Esophagus squamous epithelium (tissue), 5 donors: ENCODE data around the gene NEIL1. TPM values are rescaled to one million over a fixed set of nuclear protein-coding genes. Genes with fewer than 3 reads are reported as not detected.
"Not testable (repeated sequence)": the region's sequence is repeated elsewhere in the genome, so short reads cannot be mapped to it uniquely, and the experiment has no call there.

Source experiments
- DNase-seq: peaks from one replicate; lab custom pipeline; 2025; lab: John Stamatoyannopoulos, UW
- H3K27ac ChIP-seq, 4 donors: fragments of 200-600 bp; sonication (generic); one replicate each; pipeline ENCODE4 v1.5.1; 2016 to 2019; ENCODE audit warnings: mild to moderate bottlenecking in 1 of 4
- H3K27me3 ChIP-seq, 4 donors: fragments of 200-600 bp; sonication (generic); 1 replicate in 3 of 4; 2 replicates in 1 of 4; pipeline versions ENCODE4 v1.5.1 to v1.6.0; 2017 to 2021; ENCODE audit warnings: antibody characterized with exemption in 1 of 4
- H3K36me3 ChIP-seq, 3 donors: fragments of 200-600 bp; sonication (generic); one replicate each; pipeline ENCODE4 v1.5.1; 2016 to 2019
- H3K4me1 ChIP-seq, 3 donors: fragments of 200-600 bp; sonication (generic); one replicate each; pipeline ENCODE4 v1.5.1; 2017 to 2019
- H3K4me3 ChIP-seq, 4 donors: fragments of 200-600 bp; sonication (generic); 1 replicate in 3 of 4; 2 replicates in 1 of 4; pipeline ENCODE4 v1.5.1; 2016 to 2019; ENCODE audit warnings: mild to moderate bottlenecking in 2 of 4, moderate library complexity in 1 of 4
- H3K9me3 ChIP-seq, 3 donors: fragments of 200-600 bp; sonication (generic); one replicate each; pipeline ENCODE4 v1.5.1; 2016 to 2019
- CTCF ChIP-seq, 6 experiments: fragments of 450-650 bp in 4 of 6; fragments of 200-600 bp in 2 of 6; sonication (generic) in 2 of 6; IDR thresholded peaks; one replicate each; pipeline ENCODE4 v1.5.1; 2016 to 2019; ENCODE audit warnings: antibody characterized with exemption in 6 of 6, mild to moderate bottlenecking in 4 of 6, moderate library complexity in 4 of 6
- POLR2A ChIP-seq, 4 donors: fragments of 450-650 bp; IDR thresholded peaks; one replicate each; pipeline ENCODE4 v1.6.1; 2017; ENCODE audit warnings: antibody characterized with exemption in 4 of 4, mild to moderate bottlenecking in 4 of 4, moderate library complexity in 3 of 4
- WGBS, 2 donors: methylation state at CpG; one replicate each; pipeline ENCODE4 v1.1.5; 2018; 5-methylcytosine and 5-hydroxymethylcytosine counted together
- intact Hi-C: fragments of 100-400 bp; cut with DNase I; formaldehyde crosslinking; loops from one replicate; pipeline ENCODE4 v1.15.0; 2022
- total RNA-seq, 4 donors: library from RNA; depleted of rRNA; stranded (reverse); fragments of >200 nt; gene quantifications; one replicate each; pipeline ENCODE4 v1.1.0, GENCODE V29; 2016
- donor health status: DM: yes; HTN: yes; CAD: no.

The NEIL1 gene
- 10 to 100 TPM in 2 of 4 donors, 1 to 10 TPM in 2; 7.9 to 58.0 (median 10.9) TPM for total RNA-seq

DNA sequence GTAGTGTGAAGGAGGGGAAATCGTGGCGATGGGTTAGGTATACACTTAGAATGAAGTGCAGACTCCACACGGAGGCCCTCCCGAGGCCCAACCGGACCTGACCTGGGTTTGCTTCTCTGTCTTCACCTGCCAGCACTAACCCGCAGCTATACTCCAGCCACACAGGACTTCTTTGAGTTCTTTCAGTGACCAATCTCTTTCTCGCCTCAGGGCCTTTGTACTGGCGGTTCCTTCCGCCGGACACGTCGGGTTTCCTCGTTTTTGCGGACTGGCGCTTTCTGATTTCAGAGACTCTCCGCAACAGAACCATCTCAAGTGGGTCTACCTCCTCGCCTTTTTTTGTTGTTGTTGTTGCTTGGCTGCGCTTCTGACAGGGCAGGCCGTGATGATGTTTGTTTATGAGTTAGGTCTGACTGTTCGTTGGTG lies at the start of gene NEIL1:
NEIL1 (plus strand) TSS at position 244 of the 426 bp plus-strand sequence. CDS start 1,867 bp downstream, outside the sequence.
- intact Hi-C loops, result no loop called here
- Histone ChIP-seq H3K27ac (peak within 1 kb of the TSS; percentile 77 to 88 (median 84)), H3K36me3 (no peaks in the 10 kb centered on the region), H3K4me1 (peaks cover 11 to 48% (median 14%) of the 10 kb centered on the region in 3 donors), H3K27me3 (no peaks in the 10 kb centered on the region), H3K9me3 (peaks cover 0 to 4% (median 0%) of the 10 kb centered on the region in 3 donors), H3K4me3 (peak within 1 kb of the TSS; percentile 71 to 89 (median 80))
- DNase-seq, result no peak
- WGBS, 2 donors, result 10 to 23% methylated on average over 19 to 20 of the region's 20 CpGs
- no peak for TF ChIP-seq POLR2A (IDR thresholded peaks at IDR 0.05)
- TF ChIP-seq CTCF (IDR thresholded peaks at IDR 0.05), result no peak

DNA sequence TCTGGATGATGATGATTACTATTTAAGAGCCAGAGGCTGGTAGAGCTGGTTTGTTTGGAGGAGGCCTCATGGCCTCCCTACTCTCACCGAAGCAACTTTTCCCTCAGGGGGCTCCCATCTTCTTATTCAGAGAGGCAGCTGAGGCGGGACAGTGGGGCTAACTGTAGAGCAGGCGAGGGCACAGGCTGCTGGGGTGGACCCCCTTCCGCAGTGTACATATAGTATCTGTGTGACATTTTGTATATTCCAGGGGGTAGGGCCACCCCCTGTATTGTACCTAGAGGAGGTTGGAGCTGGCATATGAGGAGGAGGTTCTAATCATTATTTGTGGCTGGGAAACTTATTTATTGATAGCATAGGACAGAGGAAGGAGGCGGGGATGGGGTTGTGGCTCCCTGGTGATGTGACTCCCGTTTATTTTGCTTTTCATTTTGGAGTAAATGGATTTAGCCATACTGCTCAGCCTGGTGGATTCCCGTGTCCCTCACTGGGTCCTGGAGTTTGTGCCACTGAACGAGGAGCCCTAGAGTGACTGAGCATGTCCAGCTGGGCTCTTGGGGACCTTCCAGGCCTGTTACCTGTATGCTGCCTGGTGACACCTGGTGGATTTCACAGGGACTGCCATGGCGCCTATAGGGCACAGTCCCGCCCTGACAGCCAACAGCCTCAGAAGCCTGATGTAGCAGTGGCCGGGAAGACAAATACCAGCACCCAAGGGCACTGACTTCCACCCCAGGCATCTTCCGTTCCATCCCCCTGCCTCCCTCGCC lies 48.1 kb upstream of the NEIL1 start:
- 100% methylated on average over 1 of the region's 13 CpGs; no CpG with 5 or more reads in 1 of the 2 donors for WGBS, 2 donors
- DNase-seq, H3K9me3 ChIP-seq, H3K36me3 ChIP-seq, intact Hi-C loops, H3K4me3 ChIP-seq, H3K4me1 ChIP-seq, H3K27me3 ChIP-seq, H3K27ac ChIP-seq: not testable (repeated sequence)

GRCh38 chr15:75299311-75299688 lies 47.5 kb upstream of the NEIL1 start:
- H3K9me3 ChIP-seq, DNase-seq: not testable (repeated sequence)

DNA sequence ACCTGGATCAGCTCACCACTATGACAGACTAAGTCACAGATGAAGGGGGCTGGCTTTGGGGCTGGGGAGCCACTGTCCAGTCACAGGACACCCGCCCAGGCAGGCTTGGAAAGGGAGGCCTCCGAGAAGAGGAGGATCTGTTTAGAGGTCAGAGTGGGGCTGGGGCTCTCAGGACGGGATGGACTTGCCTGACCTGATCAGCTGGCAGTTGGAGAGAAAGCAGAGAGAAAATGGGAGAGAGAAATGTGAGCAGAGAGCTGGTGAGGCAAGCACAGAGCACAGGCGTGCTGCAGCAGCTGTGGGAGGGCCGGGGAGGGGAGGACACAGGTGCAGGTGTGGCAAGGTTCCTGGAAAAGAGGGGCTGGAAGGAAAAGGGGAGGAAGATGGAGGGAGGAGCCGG lies 46.8 kb upstream of the NEIL1 start:
- 20 to 50% methylated on average over 4 to 5 of the region's 6 CpGs for WGBS, 2 donors
- H3K9me3 ChIP-seq, intact Hi-C loops, H3K36me3 ChIP-seq, DNase-seq, H3K4me1 ChIP-seq, H3K27ac ChIP-seq, H3K27me3 ChIP-seq, H3K4me3 ChIP-seq: not testable (repeated sequence)

More at GRCh38 chr15:75299311-75299688, 47.5 kb upstream of the NEIL1 start:
- H3K36me3 ChIP-seq, H3K4me1 ChIP-seq, H3K27ac ChIP-seq, H3K4me3 ChIP-seq, intact Hi-C loops, H3K27me3 ChIP-seq: not testable (repeated sequence)
- TF ChIP-seq CTCF (IDR thresholded peaks at IDR 0.05), result peak; percentile 20 to 59 (median 24)
- no CpG with 5 or more reads among the region's 6 CpGs for WGBS, 2 donors

GRCh38 chr15:75302318-75302717 lies 44.5 kb upstream of the NEIL1 start:
- TF ChIP-seq CTCF (IDR thresholded peaks at IDR 0.05), result no peak
- no peak for TF ChIP-seq POLR2A (IDR thresholded peaks at IDR 0.05)
- H3K36me3 ChIP-seq, result no peaks in the 10 kb centered on the region
- peaks cover 0 to 24% (median 2%) of the 10 kb centered on the region in 4 donors for H3K27me3 ChIP-seq
- no peak overlapping the region for H3K27ac ChIP-seq
- H3K9me3 ChIP-seq, result no peaks in the 10 kb centered on the region
- WGBS, 2 donors, result 80% methylated on average over 3 of the region's 9 CpGs; no CpG with 5 or more reads in 1 of the 2 donors
- H3K4me3 ChIP-seq, result no peak overlapping the region
- H3K4me1 ChIP-seq, result no peaks in the 10 kb centered on the region
- no peak for DNase-seq
- intact Hi-C loops, result no loop called here

DNA sequence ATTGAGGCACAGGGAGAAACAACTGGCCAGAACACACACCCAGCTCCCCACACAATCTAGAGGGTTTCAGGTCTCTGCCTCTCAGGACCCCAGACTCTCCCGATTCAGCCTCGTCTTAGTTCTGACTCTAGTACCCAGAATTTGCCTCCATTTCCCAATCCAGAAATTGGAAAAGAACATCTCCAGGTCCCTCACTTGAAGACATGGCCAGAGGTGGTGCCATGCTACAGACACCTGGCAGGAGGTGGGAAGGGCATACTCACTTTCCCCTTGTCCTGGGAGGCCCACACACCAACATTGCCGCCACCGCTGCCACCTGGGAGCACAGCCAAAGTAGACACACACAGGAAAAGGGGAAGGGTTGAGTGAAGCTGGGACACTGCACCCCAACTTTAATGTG lies 44.1 kb upstream of the NEIL1 start:
- DNase-seq, H3K36me3 ChIP-seq, H3K9me3 ChIP-seq, H3K27ac ChIP-seq, H3K4me3 ChIP-seq, intact Hi-C loops, H3K4me1 ChIP-seq: not testable (repeated sequence)
- 80 to 97% methylated on average over 1 to 4 of the region's 4 CpGs for WGBS, 2 donors
- H3K27me3 ChIP-seq, result peaks cover 0 to 29% (median 2%) of the 10 kb centered on the region in 4 donors
